ENCODE data around the gene FBXL2. TPM values are rescaled to one million over a fixed set of nuclear protein-coding genes. Genes with fewer than 3 reads are reported as not detected.

Gene FBXL2
- total and polyA plus RNA-seq, 7 donors, result 1.2 to 17.2 (median 10.3) TPM; not detected in 2

- H3K9me3 ChIP-seq, result no peaks in the 10 kb centered on the region
- no peaks in the 10 kb centered on the region for H3K4me1 ChIP-seq
- no peaks in the 10 kb centered on the region for H3K27me3 ChIP-seq
- 87% methylated on average over 4 of the region's 4 CpGs for WGBS, 2 donors
- TF ChIP-seq POLR2A (IDR thresholded peaks at IDR 0.05), result no peak
- no peak for TF ChIP-seq CTCF (IDR thresholded peaks at IDR 0.05)
- no peak for TF ChIP-seq POLR2AphosphoS5 (IDR thresholded peaks at IDR 0.05)
- TF ChIP-seq EP300 (IDR thresholded peaks at IDR 0.05), result no peak
- H3K36me3 ChIP-seq, result no peaks in the 10 kb centered on the region
- DNase-seq, result no peak
- no peak overlapping the region for H3K4me3 ChIP-seq
- H3K27ac ChIP-seq, result no peak overlapping the region
- intact Hi-C loops (cut with DNase I), result no loop called here
Measured at GRCh38 chr3:33271324-33271723, 5.9 kb upstream of the FBXL2 start.

- H3K36me3 ChIP-seq, result no peaks in the 10 kb centered on the region
- H3K27me3 ChIP-seq, result no peaks in the 10 kb centered on the region
- TF ChIP-seq POLR2A (IDR thresholded peaks at IDR 0.05) (no peak), CTCF (IDR thresholded peaks at IDR 0.05) (no peak), EP300 (IDR thresholded peaks at IDR 0.05) (no peak), POLR2AphosphoS5 (IDR thresholded peaks at IDR 0.05) (no peak)
- no peaks in the 10 kb centered on the region for H3K9me3 ChIP-seq
- DNase-seq, result no peak
- intact Hi-C loops (cut with DNase I), result no loop called here
- peaks cover 0 to 15% (median 4%) of the 10 kb centered on the region in 4 donors for H3K4me1 ChIP-seq
- no peak overlapping the region for H3K4me3 ChIP-seq
- 82 to 97% methylated on average over 3 of the region's 3 CpGs for WGBS, 2 donors
- H3K27ac ChIP-seq, result no peak overlapping the region
Measured at GRCh38 chr3:33273628-33274027, 3.6 kb upstream of the FBXL2 start.

- no peak for DNase-seq
- intact Hi-C loops (cut with DNase I), result no loop called here
- Histone ChIP-seq H3K27me3 (no peaks in the 10 kb centered on the region), H3K4me1 (peaks cover 0 to 15% (median 5%) of the 10 kb centered on the region in 4 donors), H3K9me3 (no peaks in the 10 kb centered on the region), H3K36me3 (no peaks in the 10 kb centered on the region), H3K4me3 (peak overlapping the region; percentile 54 to 95 (median 72)), H3K27ac (peak overlapping the region in 3 of 4 donors; percentile 68 to 81 (median 72))
- no peak for TF ChIP-seq POLR2AphosphoS5 (IDR thresholded peaks at IDR 0.05)
- no peak for TF ChIP-seq POLR2A (IDR thresholded peaks at IDR 0.05)
- TF ChIP-seq CTCF (IDR thresholded peaks at IDR 0.05), result no peak
- no peak for TF ChIP-seq EP300 (IDR thresholded peaks at IDR 0.05)
- WGBS, 2 donors, result 8 to 31% methylated on average over 11 of the region's 11 CpGs
Measured at GRCh38 chr3:33278163-33278562, 921 bp downstream of the FBXL2 start.

- Histone ChIP-seq H3K4me1 (no peaks in the 10 kb centered on the region), H3K4me3 (no peak overlapping the region), H3K27me3 (no peaks in the 10 kb centered on the region), H3K36me3 (no peaks in the 10 kb centered on the region), H3K9me3 (peaks cover 0 to 3% (median 2%) of the 10 kb centered on the region in 4 donors), H3K27ac (no peak overlapping the region)
- intact Hi-C loops (cut with DNase I), result no loop called here
- WGBS, 2 donors, result 87 to 93% methylated on average over 1 of the region's 1 CpG
- TF ChIP-seq EP300 (IDR thresholded peaks at IDR 0.05) (no peak), POLR2AphosphoS5 (IDR thresholded peaks at IDR 0.05) (no peak), POLR2A (IDR thresholded peaks at IDR 0.05) (no peak), CTCF (IDR thresholded peaks at IDR 0.05) (no peak)
- DNase-seq, result no peak
Measured at GRCh38 chr3:33287672-33288282, 10.5 kb downstream of the FBXL2 start.
